Suprapubic skin (tissue), 4 donors: ENCODE measurements around the gene XPNPEP2.

Experiments
- POLR2A ChIP-seq, 2 donors: fragments of 450-650 bp; IDR thresholded peaks; one replicate each; pipeline ENCODE4 v1.6.1; 2017; ENCODE audit warnings: antibody characterized with exemption in 2 of 2, mild to moderate bottlenecking in 2 of 2, moderate library complexity in 2 of 2
- POLR2AphosphoS5 ChIP-seq, 3 donors: sonication (generic); formaldehyde crosslinking; IDR thresholded peaks; one replicate each; pipeline ENCODE4 v1.6.1; 2017; ENCODE audit warnings: antibody characterized with exemption in 3 of 3
- TF ChIP-seq, protein P1 (sequence below), 2 donors: fragments of 200-600 bp in 1 of 2; fragments of 450-650 bp in 1 of 2; sonication (generic) in 1 of 2; IDR thresholded peaks; one replicate each; pipeline ENCODE4 v1.5.1; 2016 to 2019; ENCODE audit warnings: antibody characterized with exemption in 2 of 2, mild to moderate bottlenecking in 1 of 2, moderate library complexity in 1 of 2

DNA sequence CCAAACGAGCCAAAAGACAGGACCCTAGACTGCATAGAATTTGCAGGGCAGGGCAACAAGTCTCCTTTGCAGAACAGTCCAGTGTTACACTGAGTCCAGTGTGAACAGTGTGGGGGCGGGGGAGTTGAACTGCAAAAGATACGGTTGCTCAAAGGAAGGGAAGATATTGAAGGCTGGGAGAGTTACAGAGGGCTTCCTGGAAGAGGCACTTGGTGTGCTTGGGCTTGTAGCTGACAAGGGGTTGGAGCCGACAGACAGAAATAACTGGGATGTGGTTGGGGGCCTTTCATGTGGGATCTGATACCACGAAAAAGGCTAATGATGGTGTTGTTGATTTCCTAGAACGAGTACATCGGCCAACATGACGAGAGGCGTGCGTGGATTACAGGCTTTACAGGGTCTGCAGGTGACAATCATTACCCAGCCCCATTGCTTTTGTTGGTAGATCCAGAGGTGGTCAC, 6.1 kb downstream of the XPNPEP2 start:
- TF ChIP-seq, protein P1, sequence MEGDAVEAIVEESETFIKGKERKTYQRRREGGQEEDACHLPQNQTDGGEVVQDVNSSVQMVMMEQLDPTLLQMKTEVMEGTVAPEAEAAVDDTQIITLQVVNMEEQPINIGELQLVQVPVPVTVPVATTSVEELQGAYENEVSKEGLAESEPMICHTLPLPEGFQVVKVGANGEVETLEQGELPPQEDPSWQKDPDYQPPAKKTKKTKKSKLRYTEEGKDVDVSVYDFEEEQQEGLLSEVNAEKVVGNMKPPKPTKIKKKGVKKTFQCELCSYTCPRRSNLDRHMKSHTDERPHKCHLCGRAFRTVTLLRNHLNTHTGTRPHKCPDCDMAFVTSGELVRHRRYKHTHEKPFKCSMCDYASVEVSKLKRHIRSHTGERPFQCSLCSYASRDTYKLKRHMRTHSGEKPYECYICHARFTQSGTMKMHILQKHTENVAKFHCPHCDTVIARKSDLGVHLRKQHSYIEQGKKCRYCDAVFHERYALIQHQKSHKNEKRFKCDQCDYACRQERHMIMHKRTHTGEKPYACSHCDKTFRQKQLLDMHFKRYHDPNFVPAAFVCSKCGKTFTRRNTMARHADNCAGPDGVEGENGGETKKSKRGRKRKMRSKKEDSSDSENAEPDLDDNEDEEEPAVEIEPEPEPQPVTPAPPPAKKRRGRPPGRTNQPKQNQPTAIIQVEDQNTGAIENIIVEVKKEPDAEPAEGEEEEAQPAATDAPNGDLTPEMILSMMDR (IDR thresholded peaks at IDR 0.05), result no peak
- TF ChIP-seq POLR2A (IDR thresholded peaks at IDR 0.05) (no peak), POLR2AphosphoS5 (IDR thresholded peaks at IDR 0.05) (no peak)
